Tibial nerve (tissue), 3 donors: Measurements from ENCODE around the gene INPP5B.

Experiments
- CTCF ChIP-seq, 5 experiments: fragments of 200-600 bp in 3 of 5; fragments of 450-650 bp in 2 of 5; sonication (generic) in 3 of 5; IDR thresholded peaks; one replicate each; pipeline ENCODE4 v1.5.1; 2016 to 2019; ENCODE audit warnings: antibody characterized with exemption in 5 of 5, mild to moderate bottlenecking in 3 of 5, moderate library complexity in 2 of 5
- POLR2A ChIP-seq, 2 donors: fragments of 450-650 bp; IDR thresholded peaks; one replicate each; pipeline ENCODE4 v1.6.1; 2017; ENCODE audit warnings: antibody characterized with exemption in 2 of 2, mild to moderate bottlenecking in 2 of 2, moderate library complexity in 2 of 2

- no peak for TF ChIP-seq CTCF (IDR thresholded peaks at IDR 0.05)
- TF ChIP-seq POLR2A (IDR thresholded peaks at IDR 0.05): no peak
Measured at GRCh38 chr1:37839676-37840075, 107.2 kb downstream of the INPP5B start.
